ENCODE measurements around the gene AGPAT2. TPM values are rescaled to one million over a fixed set of nuclear protein-coding genes. Genes with fewer than 3 reads are reported as not detected.

The AGPAT2 gene
- polyA plus RNA-seq, 1 of the 3 experiments (the other 2 are of a cell fraction) = 46.8 TPM

DNA sequence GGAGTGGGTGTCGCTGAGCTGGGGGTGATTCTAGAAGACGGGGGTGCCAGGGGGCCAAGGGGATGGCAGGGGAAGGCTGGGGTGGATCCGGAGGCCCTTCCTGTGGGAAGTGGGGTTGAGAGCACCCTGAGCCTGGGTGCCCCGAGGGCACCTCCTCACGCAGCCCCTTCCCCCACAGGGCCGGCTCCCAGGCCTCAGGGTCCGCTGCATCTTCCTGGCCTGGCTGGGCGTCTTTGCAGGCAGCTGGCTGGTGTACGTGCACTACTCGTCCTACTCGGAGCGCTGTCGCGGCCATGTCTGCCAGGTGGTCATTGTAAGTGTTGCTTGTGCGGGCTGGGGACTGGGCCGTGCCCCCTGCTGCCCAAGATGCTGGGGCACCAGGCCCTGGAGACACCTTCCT is 30.1 kb upstream of the AGPAT2 start:
- Histone ChIP-seq H3K36me3 (replicated peaks in 1 of 2; ENCODE audit: control insufficient read depth in 1 of 2, insufficient read depth in 2 of 2, low read length in 1 of 2) (peaks cover 0 to 9% of the 10 kb centered on the region in 2 experiments), H3K4me1 (ENCODE audit: control insufficient read depth in 1 of 2, insufficient read depth in 2 of 2, low read depth in 1 of 2, low read length in 1 of 2) (peaks cover 0 to 21% of the 10 kb centered on the region in 2 experiments; a peak in 1 of 4 replicates), H3K27ac (ENCODE audit: low read depth in 2 of 2, low read length in 1 of 2) (no peak overlapping the region), H3K9ac (no peak overlapping the region), H3F3A (replicated peaks; ENCODE audit: insufficient read depth) (no peaks in the 10 kb centered on the region), H3K9me2 (no peaks in the 10 kb centered on the region), H3K27me3 (ENCODE audit: insufficient read depth) (no peaks in the 10 kb centered on the region), H3K79me2 (ENCODE audit: insufficient read depth) (no peaks in the 10 kb centered on the region), H3K4me2 (no peak overlapping the region), H2AFZ (ENCODE audit: low read depth) (no peak overlapping the region), H3K9me3 (no peaks in the 10 kb centered on the region), H4K20me1 (ENCODE audit: insufficient read depth) (peaks cover 17% of the 10 kb centered on the region), H3K4me3 (ENCODE audit: low read depth in 2 of 2, low read length in 1 of 2) (no peak overlapping the region)
- CTCF ChIA-PET = interaction anchor here (1.4 to 8.4 kb wide), 2 partner anchors 11 to 49 kb away, joined by 4 to 99 read pairs; no protein-coding TSS in a partner anchor
- no peak for DNase-seq
- WGBS (ENCODE audit: low lambda C conversion rate) = 90% methylated on average over 2 of the region's 16 CpGs
- POLR2A ChIA-PET = interaction anchor here (0.6 kb wide), 1 partner anchor 10 kb away, joined by 4 read pairs; no protein-coding TSS in a partner anchor
- no peak for TF ChIP-seq FOXM1 (IDR thresholded peaks at IDR 0.05; ENCODE audit: low read depth)
- no peak for TF ChIP-seq CHD2 (IDR thresholded peaks at IDR 0.05; ENCODE audit: low read length, partially characterized antibody)
- TF ChIP-seq TEAD4 (IDR thresholded peaks at IDR 0.05; ENCODE audit: borderline replicate concordance, insufficient read depth) = no peak
- TF ChIP-seq NFIC (IDR thresholded peaks at IDR 0.05; ENCODE audit: borderline replicate concordance) = no peak
- TF ChIP-seq FOSL2 (IDR thresholded peaks at IDR 0.05; ENCODE audit: borderline replicate concordance, low read depth) = no peak
- no peak for TF ChIP-seq SIN3A (IDR thresholded peaks at IDR 0.05; ENCODE audit: borderline replicate concordance, low read depth, low read length)
- TF ChIP-seq, protein P1, sequence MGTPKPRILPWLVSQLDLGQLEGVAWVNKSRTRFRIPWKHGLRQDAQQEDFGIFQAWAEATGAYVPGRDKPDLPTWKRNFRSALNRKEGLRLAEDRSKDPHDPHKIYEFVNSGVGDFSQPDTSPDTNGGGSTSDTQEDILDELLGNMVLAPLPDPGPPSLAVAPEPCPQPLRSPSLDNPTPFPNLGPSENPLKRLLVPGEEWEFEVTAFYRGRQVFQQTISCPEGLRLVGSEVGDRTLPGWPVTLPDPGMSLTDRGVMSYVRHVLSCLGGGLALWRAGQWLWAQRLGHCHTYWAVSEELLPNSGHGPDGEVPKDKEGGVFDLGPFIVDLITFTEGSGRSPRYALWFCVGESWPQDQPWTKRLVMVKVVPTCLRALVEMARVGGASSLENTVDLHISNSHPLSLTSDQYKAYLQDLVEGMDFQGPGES (IDR thresholded peaks at IDR 0.05; ENCODE audit: low read depth, low read length) = no peak
- TF ChIP-seq GABPA (IDR thresholded peaks at IDR 0.05; ENCODE audit: low read depth) = no peak
- TF ChIP-seq RFX5 (IDR thresholded peaks at IDR 0.05; ENCODE audit: low read length) = no peak
- no peak for TF ChIP-seq TAF1 (IDR thresholded peaks at IDR 0.05; ENCODE audit: borderline replicate concordance, low read depth, low read length)

DNA sequence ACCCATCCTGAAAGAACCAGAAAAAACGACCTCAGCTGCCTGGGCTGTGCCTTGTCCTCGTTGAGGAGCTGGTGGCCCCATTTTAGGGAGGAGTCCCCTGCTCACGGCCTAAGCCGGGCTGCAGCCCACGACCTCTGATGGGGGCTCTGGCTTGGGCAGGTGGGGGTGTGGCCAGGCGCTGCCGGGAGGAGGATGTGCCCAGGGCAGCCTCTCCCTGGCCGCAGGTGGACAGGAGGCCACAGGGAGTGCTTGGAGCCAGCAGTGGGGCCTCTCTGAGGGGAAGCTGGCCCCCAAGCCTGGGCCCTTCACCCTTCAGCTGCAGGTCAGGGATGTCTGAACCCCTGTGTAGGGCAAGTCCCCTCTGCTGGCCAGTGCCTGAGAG is 27.6 kb upstream of the AGPAT2 start:
- no peaks in the 10 kb centered on the region for H3K27me3 ChIP-seq (ENCODE audit: insufficient read depth)
- H3K9me2 ChIP-seq = no peaks in the 10 kb centered on the region
- ChIA-PET CTCF (interaction anchor here (0.9 to 8.4 kb wide), 4 partner anchors 13 to 230 kb away, joined by 4 to 99 read pairs (median 13); no protein-coding TSS in a partner anchor), POLR2A (interaction anchor here (2.2 to 4.2 kb wide), 2 partner anchors 7 to 13 kb away, joined by 12 to 51 read pairs; no protein-coding TSS in a partner anchor)
- no CpG with 5 or more reads among the region's 8 CpGs for WGBS (ENCODE audit: low lambda C conversion rate)
- H3F3A ChIP-seq (replicated peaks; ENCODE audit: insufficient read depth) = peaks cover 17% of the 10 kb centered on the region
- H3K79me2 ChIP-seq (ENCODE audit: insufficient read depth) = no peaks in the 10 kb centered on the region
- H2AFZ ChIP-seq (ENCODE audit: low read depth) = no peak overlapping the region
- H3K9me3 ChIP-seq = no peaks in the 10 kb centered on the region
- no peak for TF ChIP-seq REST (IDR thresholded peaks at IDR 0.05; ENCODE audit: low read depth, low read length)
- TF ChIP-seq GABPA (IDR thresholded peaks at IDR 0.05; ENCODE audit: low read depth) = no peak
- TF ChIP-seq MEF2A (IDR thresholded peaks at IDR 0.05; ENCODE audit: borderline replicate concordance, low read depth) = no peak
- TF ChIP-seq JUND (IDR thresholded peaks at IDR 0.05) = no peak
- TF ChIP-seq SMC3 (IDR thresholded peaks at IDR 0.05; ENCODE audit: low read depth, low read length) = no peak
- TF ChIP-seq EZH2phosphoT487 (IDR thresholded peaks at IDR 0.05; ENCODE audit: borderline replicate concordance, low read depth) = no peak
- TF ChIP-seq, protein P1 (IDR thresholded peaks at IDR 0.05; ENCODE audit: low read depth, low read length) = no peak
- peaks cover 4 to 18% of the 10 kb centered on the region in 2 experiments; a peak in 1 of 4 replicates for H3K4me1 ChIP-seq (ENCODE audit: control insufficient read depth in 1 of 2, insufficient read depth in 2 of 2, low read depth in 1 of 2, low read length in 1 of 2)
- H3K4me3 ChIP-seq (ENCODE audit: low read depth in 2 of 2, low read length in 1 of 2) = no peak overlapping the region
- no peak overlapping the region for H3K27ac ChIP-seq (ENCODE audit: low read depth in 2 of 2, low read length in 1 of 2)
- H3K9ac ChIP-seq = no peak overlapping the region
- no peak for DNase-seq
- H4K20me1 ChIP-seq (ENCODE audit: insufficient read depth) = no peaks in the 10 kb centered on the region
- H3K4me2 ChIP-seq = no peak overlapping the region
- no peaks in the 10 kb centered on the region for H3K36me3 ChIP-seq (replicated peaks in 1 of 2; ENCODE audit: control insufficient read depth in 1 of 2, insufficient read depth in 2 of 2, low read length in 1 of 2)
